Loucy (cell line): ENCODE results near the gene ZBTB8A.

Experiments used
- H2AFZ ChIP-seq: fragments of 200-600 bp; sonication (generic); 2 replicates; pipeline ENCODE4 v1.6.0; 2016; ENCODE audit warnings: antibody characterized with exemption, mild to moderate bottlenecking, low read length, moderate library complexity
- H3F3A ChIP-seq: fragments of 200-600 bp; 2 replicates; pipeline ENCODE4 v1.6.0; 2016; ENCODE audit warnings: antibody characterized with exemption, low read depth, mild to moderate bottlenecking
- H3K27me3 ChIP-seq: fragments of 200-600 bp; sonication (generic); 2 replicates; pipeline ENCODE4 v1.6.1; 2014; ENCODE audit warnings: low read length, mild to moderate bottlenecking; ENCODE audit not compliant: insufficient read depth, poor library complexity, severe bottlenecking
- H3K36me3 ChIP-seq: fragments of 200-600 bp; sonication (generic); 2 replicates; pipeline ENCODE4 v1.6.1; 2016; ENCODE audit warnings: low read length; ENCODE audit not compliant: insufficient read depth
- H3K4me1 ChIP-seq: fragments of 200-600 bp; sonication (generic); 2 replicates; pipeline ENCODE4 v1.5.1; 2014; ENCODE audit warnings: low read length, mild to moderate bottlenecking; ENCODE audit not compliant: insufficient read depth, poor library complexity, severe bottlenecking
- H3K4me2 ChIP-seq: fragments of 200-600 bp; sonication (generic); 2 replicates; pipeline ENCODE4 v1.6.0; 2014; ENCODE audit warnings: antibody characterized with exemption, low read length, low read depth, mild to moderate bottlenecking; ENCODE audit not compliant: poor library complexity, severe bottlenecking
- H3K4me3 ChIP-seq: fragments of 200-600 bp; sonication (generic); 2 replicates; pipeline ENCODE4 v1.5.1; 2014; ENCODE audit warnings: low read length, mild to moderate bottlenecking, mixed read lengths; ENCODE audit not compliant: poor library complexity, severe bottlenecking
- H3K79me2 ChIP-seq: fragments of 200-600 bp; sonication (generic); 2 replicates; pipeline ENCODE4 v1.6.1; 2014; ENCODE audit warnings: low read length; ENCODE audit not compliant: insufficient read depth
- H3K9ac ChIP-seq: fragments of 200-600 bp; sonication (generic); 2 replicates; pipeline ENCODE4 v1.6.0; 2014; ENCODE audit warnings: mild to moderate bottlenecking, low read depth, low read length, moderate library complexity; ENCODE audit not compliant: poor library complexity, severe bottlenecking
- H3K9me2 ChIP-seq: fragments of 200-600 bp; sonication (generic); replicated peaks from 2 replicates; pipeline ENCODE4 v1.6.1; 2016; ENCODE audit warnings: low read depth, low read length, mixed read lengths
- H3K9me3 ChIP-seq: fragments of 200-600 bp; sonication (generic); 2 replicates; pipeline ENCODE4 v1.6.1; 2014; ENCODE audit warnings: mild to moderate bottlenecking, antibody characterized with exemption, low read length, low read depth; ENCODE audit not compliant: insufficient read depth
- H4K20me1 ChIP-seq: fragments of 200-600 bp; sonication (generic); 2 replicates; pipeline ENCODE4 v1.6.0; 2014; ENCODE audit warnings: antibody characterized with exemption, low read length, mild to moderate bottlenecking; ENCODE audit not compliant: insufficient read depth, poor library complexity, severe bottlenecking
- EZH2phosphoT487 ChIP-seq: fragments of 200-600 bp; IDR thresholded peaks from 2 replicates; pipeline ENCODE4 v1.6.1; 2018; ENCODE audit warnings: antibody characterized with exemption, mild to moderate bottlenecking, moderate library complexity, borderline replicate concordance
- TF ChIP-seq, protein P1 (sequence below): fragments of 200-600 bp; sonication (generic); conservative IDR thresholded peaks from 2 replicates; pipeline ENCODE4 v1.5.1; 2014; ENCODE audit warnings: mild to moderate bottlenecking, antibody characterized with exemption, low read length

The ZBTB8A gene

DNA sequence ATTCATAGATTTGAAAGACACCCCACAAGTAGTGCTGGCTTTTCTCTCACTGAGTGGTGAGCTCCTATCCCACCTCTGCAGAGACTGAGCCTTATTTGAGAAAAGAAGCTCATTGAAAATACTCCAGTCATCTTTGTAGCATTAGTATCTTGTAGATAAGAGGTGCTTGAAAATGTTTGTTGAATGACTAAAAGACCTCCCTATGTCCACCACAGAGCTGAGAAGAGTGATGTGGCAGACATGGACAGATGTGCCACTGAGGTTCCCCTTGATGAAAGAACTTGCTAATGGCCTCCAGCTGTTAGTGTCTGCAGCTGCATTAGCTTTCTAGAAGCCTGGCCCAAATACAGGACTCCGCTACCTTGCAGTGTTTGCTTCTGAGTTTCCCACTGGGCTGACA, 29.3 kb upstream of the ZBTB8A start:
- H3K9me2 ChIP-seq = no peaks in the 10 kb centered on the region
- H3K4me2 ChIP-seq = no peak overlapping the region
- no peaks in the 10 kb centered on the region for H3K27me3 ChIP-seq
- no peak overlapping the region for H3K4me3 ChIP-seq
- no peaks in the 10 kb centered on the region for H3K9me3 ChIP-seq
- no peak overlapping the region for H3K9ac ChIP-seq
- H3K79me2 ChIP-seq = no peaks in the 10 kb centered on the region
- TF ChIP-seq EZH2phosphoT487 = no peak
- TF ChIP-seq, protein P1, sequence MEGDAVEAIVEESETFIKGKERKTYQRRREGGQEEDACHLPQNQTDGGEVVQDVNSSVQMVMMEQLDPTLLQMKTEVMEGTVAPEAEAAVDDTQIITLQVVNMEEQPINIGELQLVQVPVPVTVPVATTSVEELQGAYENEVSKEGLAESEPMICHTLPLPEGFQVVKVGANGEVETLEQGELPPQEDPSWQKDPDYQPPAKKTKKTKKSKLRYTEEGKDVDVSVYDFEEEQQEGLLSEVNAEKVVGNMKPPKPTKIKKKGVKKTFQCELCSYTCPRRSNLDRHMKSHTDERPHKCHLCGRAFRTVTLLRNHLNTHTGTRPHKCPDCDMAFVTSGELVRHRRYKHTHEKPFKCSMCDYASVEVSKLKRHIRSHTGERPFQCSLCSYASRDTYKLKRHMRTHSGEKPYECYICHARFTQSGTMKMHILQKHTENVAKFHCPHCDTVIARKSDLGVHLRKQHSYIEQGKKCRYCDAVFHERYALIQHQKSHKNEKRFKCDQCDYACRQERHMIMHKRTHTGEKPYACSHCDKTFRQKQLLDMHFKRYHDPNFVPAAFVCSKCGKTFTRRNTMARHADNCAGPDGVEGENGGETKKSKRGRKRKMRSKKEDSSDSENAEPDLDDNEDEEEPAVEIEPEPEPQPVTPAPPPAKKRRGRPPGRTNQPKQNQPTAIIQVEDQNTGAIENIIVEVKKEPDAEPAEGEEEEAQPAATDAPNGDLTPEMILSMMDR = no peak
- no peak overlapping the region for H2AFZ ChIP-seq
- H3K4me1 ChIP-seq = no peaks in the 10 kb centered on the region
- H3K36me3 ChIP-seq = no peaks in the 10 kb centered on the region
- H3F3A ChIP-seq = no peaks in the 10 kb centered on the region
- H4K20me1 ChIP-seq = no peaks in the 10 kb centered on the region

DNA sequence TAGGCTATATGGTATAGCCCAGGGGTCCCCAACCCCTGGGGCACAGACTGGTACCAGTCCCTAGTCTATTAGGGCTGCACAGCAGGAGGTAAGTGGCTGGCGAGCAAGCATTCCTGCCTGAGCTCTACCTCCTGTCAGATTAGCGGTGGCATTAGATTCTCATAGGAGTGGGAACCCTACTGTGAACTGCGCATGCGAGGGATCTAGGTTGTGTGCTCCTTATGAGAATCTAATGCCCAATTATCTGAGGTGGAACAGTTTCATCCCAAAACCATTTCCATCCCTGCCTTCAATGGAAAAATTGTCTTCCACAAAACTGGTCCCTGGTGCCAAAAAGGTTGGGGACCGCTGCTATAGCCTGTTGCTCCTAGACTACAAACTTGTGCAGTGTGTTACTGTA, 22.8 kb upstream of the ZBTB8A start:
- Histone ChIP-seq H3F3A (no peaks in the 10 kb centered on the region), H3K4me3 (no peak overlapping the region), H4K20me1 (no peaks in the 10 kb centered on the region), H3K9me2 (no peaks in the 10 kb centered on the region), H3K9ac (no peak overlapping the region), H3K4me2 (no peak overlapping the region), H3K79me2 (no peaks in the 10 kb centered on the region), H3K36me3 (no peaks in the 10 kb centered on the region), H3K27me3 (no peaks in the 10 kb centered on the region), H3K9me3 (no peaks in the 10 kb centered on the region), H2AFZ (no peak overlapping the region), H3K4me1 (no peaks in the 10 kb centered on the region)
- TF ChIP-seq, protein P1 = no peak
- TF ChIP-seq EZH2phosphoT487 = no peak

DNA sequence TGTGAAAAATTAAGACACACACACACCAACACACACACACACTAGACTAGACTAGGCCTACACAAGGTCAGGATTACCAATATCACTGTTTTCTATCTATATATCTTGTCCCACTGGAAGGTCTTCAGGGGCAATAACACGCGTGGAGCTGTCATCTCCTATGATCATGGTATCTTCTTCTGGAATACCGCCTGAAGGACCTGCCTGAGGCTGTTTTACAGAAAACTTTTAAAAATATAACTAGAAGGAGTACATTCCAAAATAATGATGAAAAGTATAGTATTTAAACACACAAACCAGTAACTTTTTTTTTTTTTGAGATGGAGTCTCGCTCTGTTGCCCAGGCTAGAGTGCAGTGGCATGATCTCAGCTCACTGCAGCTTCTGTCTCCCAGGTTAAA, 20.3 kb upstream of the ZBTB8A start:
- no peak for TF ChIP-seq EZH2phosphoT487
- TF ChIP-seq, protein P1 = no peak
- Histone ChIP-seq H3K4me3 (no peak overlapping the region), H2AFZ (no peak overlapping the region), H3K9me2 (no peaks in the 10 kb centered on the region), H3K4me1 (no peaks in the 10 kb centered on the region), H3K27me3 (no peaks in the 10 kb centered on the region), H3K9ac (no peak overlapping the region), H3K4me2 (no peak overlapping the region), H3F3A (no peaks in the 10 kb centered on the region), H3K79me2 (no peaks in the 10 kb centered on the region), H3K9me3 (no peaks in the 10 kb centered on the region), H4K20me1 (no peaks in the 10 kb centered on the region), H3K36me3 (no peaks in the 10 kb centered on the region)
